ENCODE results near the gene CNOT9. TPM values are rescaled to one million over a fixed set of nuclear protein-coding genes. Genes with fewer than 3 reads are reported as not detected.

CNOT9 gene
- polyA plus RNA-seq, 1 experiment, result 38.3 TPM

DNA sequence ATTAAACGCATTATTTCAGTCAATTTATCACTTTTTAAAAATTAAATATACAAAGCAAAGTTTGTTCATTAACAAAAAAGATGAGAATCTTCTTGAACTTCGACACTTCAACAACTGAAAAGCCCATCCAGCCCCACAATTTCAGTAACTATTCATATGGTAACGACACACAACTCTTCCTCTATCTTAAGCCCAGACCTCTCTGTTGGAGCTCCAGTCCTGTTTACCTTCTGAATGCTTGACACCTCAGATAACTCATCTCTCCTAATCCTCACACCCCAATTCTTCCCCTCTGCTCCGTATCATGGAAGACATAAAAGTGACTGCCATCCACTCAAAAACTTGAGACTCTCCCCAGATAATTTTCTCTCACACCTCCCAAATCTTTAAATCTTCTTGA, 13.1 kb upstream of the CNOT9 start:
- peaks cover 5% of the 10 kb centered on the region; the same call in 1 of the 2 replicates for H3K36me3 ChIP-seq (ENCODE audit: control insufficient read depth, insufficient read depth, low read length)
- no peak overlapping the region for H3K4me3 ChIP-seq (ENCODE audit: low read depth, low read length)
- no peak for DNase-seq (ENCODE audit: low read depth)
- ChIA-PET POLR2A (no interaction called here), CTCF (no interaction called here)
- H3K27me3 ChIP-seq (ENCODE audit: control insufficient read depth, insufficient read depth, low read length), result no peaks in the 10 kb centered on the region
- TF ChIP-seq, protein P1, sequence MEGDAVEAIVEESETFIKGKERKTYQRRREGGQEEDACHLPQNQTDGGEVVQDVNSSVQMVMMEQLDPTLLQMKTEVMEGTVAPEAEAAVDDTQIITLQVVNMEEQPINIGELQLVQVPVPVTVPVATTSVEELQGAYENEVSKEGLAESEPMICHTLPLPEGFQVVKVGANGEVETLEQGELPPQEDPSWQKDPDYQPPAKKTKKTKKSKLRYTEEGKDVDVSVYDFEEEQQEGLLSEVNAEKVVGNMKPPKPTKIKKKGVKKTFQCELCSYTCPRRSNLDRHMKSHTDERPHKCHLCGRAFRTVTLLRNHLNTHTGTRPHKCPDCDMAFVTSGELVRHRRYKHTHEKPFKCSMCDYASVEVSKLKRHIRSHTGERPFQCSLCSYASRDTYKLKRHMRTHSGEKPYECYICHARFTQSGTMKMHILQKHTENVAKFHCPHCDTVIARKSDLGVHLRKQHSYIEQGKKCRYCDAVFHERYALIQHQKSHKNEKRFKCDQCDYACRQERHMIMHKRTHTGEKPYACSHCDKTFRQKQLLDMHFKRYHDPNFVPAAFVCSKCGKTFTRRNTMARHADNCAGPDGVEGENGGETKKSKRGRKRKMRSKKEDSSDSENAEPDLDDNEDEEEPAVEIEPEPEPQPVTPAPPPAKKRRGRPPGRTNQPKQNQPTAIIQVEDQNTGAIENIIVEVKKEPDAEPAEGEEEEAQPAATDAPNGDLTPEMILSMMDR (IDR thresholded peaks at IDR 0.05; ENCODE audit: insufficient read depth, low read depth, low read length), result no peak

DNA sequence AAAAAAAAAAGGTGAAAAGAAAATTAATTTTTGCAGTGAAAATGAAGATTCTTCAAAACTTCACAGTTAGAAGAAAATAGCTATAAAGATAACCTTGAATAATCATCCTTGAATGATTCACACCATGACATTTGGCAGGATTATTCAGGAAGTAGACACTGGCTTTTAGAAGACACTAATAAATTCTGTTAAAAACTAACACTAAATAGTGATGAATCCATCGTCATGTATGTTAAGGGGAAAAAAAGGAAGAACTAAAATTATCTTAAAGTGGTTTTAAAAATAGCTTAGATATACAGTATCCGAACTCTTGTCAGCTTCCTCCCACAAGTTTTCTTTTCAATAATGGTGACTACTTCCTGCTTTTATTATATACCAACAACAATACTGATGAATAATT, 10.7 kb upstream of the CNOT9 start:
- Histone ChIP-seq H3K27me3 (ENCODE audit: control insufficient read depth, insufficient read depth, low read length) (no peaks in the 10 kb centered on the region), H3K4me3 (ENCODE audit: low read depth, low read length) (no peak overlapping the region), H3K36me3 (ENCODE audit: control insufficient read depth, insufficient read depth, low read length) (peaks cover 5% of the 10 kb centered on the region; the same call in 1 of the 2 replicates)
- DNase-seq (ENCODE audit: low read depth), result no peak
- ChIA-PET POLR2A (interaction anchor here (0.6 kb wide), 1 partner anchor 90 kb away, joined by 8 read pairs; no protein-coding TSS in a partner anchor), CTCF (no interaction called here)
- TF ChIP-seq, protein P1 (IDR thresholded peaks at IDR 0.05; ENCODE audit: insufficient read depth, low read depth, low read length), result no peak

DNA sequence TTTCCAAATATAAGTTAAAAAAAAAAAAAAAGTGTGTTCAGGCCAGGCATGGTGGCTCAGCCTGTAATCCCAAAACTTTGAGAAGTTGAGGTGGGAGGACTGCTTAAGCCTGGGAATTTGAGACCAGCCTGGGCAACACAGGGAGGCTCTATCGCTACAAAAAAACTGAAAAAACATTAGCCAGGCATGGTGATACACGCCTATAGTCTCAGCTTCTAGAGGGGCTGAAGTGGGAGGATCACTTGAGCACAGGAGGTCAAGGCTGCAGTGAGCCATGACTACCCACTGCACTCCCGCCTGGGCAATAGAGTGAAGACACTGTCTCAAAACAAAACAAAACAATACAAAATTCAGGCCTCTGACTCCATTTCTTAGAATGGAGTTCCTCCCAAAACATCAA, 9.7 kb upstream of the CNOT9 start:
- Histone ChIP-seq H3K4me3 (ENCODE audit: low read depth, low read length) (no peak overlapping the region), H3K36me3 (ENCODE audit: control insufficient read depth, insufficient read depth, low read length) (peaks cover 3% of the 10 kb centered on the region; the same call in 1 of the 2 replicates), H3K27me3 (ENCODE audit: control insufficient read depth, insufficient read depth, low read length) (no peaks in the 10 kb centered on the region)
- CTCF ChIA-PET, result no interaction called here
- no peak for DNase-seq (ENCODE audit: low read depth)
- POLR2A ChIA-PET, result no interaction called here
- TF ChIP-seq, protein P1 (IDR thresholded peaks at IDR 0.05; ENCODE audit: insufficient read depth, low read depth, low read length), result no peak

DNA sequence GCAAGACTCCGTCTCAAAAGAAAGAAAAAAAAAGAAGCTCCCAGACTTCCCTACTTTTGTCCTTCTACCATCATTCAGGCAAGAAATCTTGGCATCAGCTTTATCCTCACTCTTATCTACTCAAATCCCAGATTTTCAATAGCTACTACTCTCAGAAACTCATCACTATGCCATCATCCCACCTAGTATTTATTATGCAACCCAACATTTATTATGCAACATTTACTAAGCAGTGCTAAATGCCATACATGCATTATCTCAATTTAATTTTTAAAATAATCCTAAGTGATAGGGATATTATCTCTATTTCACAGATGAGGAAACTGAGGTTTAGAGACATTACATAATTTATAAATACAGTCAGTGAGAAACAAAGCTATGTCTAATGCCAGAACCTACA, 4.6 kb upstream of the CNOT9 start:
- ChIA-PET CTCF (no interaction called here), POLR2A (no interaction called here)
- Histone ChIP-seq H3K27me3 (ENCODE audit: control insufficient read depth, insufficient read depth, low read length) (no peaks in the 10 kb centered on the region), H3K36me3 (ENCODE audit: control insufficient read depth, insufficient read depth, low read length) (no peaks in the 10 kb centered on the region), H3K4me3 (ENCODE audit: low read depth, low read length) (no peak overlapping the region)
- no peak for DNase-seq (ENCODE audit: low read depth)
- TF ChIP-seq, protein P1 (IDR thresholded peaks at IDR 0.05; ENCODE audit: insufficient read depth, low read depth, low read length), result no peak

DNA sequence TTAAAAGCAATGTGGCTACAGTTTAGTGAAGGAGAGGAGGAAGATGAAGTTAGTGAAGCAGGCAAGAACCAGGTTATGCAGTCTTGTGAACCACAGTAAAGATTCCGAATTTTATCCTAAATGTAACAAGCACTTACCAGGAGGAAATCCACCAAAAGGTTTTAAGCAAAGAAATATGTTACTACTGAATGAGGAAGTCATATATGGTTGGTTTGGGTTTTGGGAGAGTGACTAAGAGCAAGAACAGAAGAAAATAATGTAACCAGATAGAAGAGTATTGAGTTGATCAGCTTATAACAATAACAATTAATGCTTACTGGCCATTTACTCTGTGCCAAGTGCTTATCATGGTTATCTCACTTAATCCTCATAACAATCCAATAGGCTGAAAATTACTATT, 2.3 kb upstream of the CNOT9 start:
- Histone ChIP-seq H3K27me3 (ENCODE audit: control insufficient read depth, insufficient read depth, low read length) (no peaks in the 10 kb centered on the region), H3K4me3 (ENCODE audit: low read depth, low read length) (no peak overlapping the region), H3K36me3 (ENCODE audit: control insufficient read depth, insufficient read depth, low read length) (no peaks in the 10 kb centered on the region)
- TF ChIP-seq, protein P1 (IDR thresholded peaks at IDR 0.05; ENCODE audit: insufficient read depth, low read depth, low read length), result no peak
- POLR2A ChIA-PET, result no interaction called here
- no peak for DNase-seq (ENCODE audit: low read depth)
- CTCF ChIA-PET, result no interaction called here
